AG20443 (cell line): Measurements from ENCODE around the gene TP63.
"Not testable (repeated sequence)": the region's sequence is repeated elsewhere in the genome, so short reads cannot be mapped to it uniquely, and the experiment has no call there.

Experiments
- DNase-seq: peaks from one replicate; pipeline ENCODE4 v3.0.0; 2012; ENCODE audit warnings: low spot score, mixed read lengths

Gene TP63

DNA sequence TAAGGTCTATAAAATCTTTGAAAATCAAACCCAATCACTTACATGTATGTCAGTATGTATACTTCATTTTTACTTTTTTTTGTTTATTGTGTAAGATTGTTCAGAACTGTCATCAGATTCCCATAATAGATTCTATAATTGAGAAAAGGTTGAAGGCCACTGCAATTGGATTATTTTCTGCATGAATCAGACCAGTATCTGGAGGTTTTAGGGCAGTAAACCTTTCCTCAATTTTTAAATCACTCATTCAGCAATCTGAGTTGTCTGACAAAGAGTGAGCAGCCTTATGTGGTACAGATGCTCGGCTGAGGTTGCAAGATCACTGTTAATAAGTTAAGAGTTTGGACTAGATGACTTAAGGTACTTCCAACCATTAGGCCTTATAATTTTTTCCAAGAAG lies 96.0 kb downstream of the TP63 start:
- DNase-seq = no peak

- DNase-seq = peak; percentile 36
Observed at GRCh38 chr3:189727898-189728297, 96.7 kb downstream of the TP63 start.

DNA sequence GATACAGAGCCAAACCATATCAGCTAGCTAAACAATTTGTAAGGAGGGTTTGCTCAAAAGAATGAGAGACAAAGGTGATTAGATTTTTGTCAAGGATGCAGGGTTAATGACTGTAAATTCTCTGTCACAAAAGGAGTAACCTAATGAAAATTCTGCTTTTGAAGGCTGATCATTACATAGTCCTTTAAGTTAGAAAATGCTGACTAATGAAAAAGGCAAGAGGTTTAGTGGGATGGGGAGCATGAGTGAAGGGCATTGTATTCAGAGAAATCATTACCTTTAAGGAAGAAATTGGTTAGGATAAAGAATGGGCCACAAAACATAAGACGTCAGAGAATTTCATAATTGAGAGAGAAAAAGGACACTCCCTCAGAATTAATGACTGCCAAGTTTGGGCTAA lies 97.7 kb downstream of the TP63 start:
- DNase-seq = no peak

DNA sequence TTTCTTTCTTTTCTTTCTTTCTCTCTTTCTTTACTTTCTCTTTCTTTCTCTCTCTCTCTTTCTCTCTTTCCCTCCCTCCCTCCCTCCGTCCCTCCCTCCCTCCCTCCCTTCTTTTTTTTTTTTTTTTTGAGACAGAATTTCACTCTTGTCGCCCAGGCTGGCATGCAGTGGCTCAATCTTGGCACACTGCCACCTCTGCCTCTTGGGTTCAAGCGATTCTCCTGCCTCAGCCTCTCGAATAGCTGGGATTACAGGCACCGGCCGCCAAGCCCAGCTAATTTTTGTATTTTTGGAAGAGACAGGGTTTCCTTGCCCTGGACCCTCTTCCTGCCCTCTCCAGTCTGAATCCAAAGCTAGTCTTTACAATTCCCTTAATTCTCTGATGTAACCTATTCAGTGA lies 102.9 kb downstream of the TP63 start:
- no peak for DNase-seq

DNA sequence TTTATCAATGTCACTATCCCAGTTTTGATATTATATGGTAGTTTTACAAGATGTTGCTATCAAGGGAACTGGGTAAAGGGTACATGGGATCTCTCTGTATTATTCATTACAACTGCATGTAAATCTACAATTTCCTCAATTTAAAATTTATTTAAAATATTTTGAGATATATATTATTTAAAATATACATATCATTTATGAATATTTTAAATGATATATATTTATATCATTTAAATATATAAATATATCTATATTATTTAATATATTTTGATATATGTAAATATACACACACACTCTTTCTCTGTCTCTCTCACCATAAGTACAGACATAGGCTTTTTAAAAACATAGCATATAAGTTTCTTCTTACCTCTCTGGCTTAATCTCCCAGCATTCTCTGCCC lies 104.7 kb downstream of the TP63 start:
- DNase-seq = no peak

DNA sequence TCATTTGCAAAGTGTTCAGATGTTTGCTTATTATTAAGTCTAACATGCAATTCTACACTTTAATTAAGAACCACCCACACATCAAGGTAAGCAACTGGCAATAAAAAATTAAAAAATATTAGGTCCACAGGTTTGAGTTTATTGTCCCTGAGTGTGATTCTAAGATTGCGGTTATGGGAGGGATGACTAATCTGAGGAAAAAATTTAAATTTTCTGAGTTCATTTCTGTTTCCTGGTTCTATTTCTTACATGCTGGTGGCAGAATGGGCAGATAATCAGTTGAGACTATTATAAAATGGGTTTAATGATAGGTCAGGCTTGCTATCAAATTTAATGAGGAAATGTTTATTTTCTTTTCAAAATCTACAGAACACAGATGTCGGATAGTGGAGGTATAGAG lies 105.9 kb downstream of the TP63 start:
- no peak for DNase-seq

DNA sequence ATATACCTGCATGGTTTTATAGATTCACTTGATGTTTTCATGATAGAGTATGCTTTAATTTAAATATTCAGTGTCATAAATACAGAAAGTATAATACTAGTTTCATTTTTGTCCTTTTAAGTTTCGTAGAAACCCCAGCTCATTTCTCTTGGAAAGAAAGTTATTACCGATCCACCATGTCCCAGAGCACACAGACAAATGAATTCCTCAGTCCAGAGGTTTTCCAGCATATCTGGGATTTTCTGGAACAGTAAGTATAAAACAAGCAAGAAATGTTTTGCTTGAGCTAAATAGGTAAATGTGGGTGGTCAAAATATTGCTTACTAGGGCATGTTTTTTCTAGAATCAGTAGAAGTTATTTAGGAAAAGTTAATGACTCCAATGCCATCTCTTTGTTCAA lies 106.4 kb downstream of the TP63 start:
- no peak for DNase-seq

- no peak for DNase-seq
Observed at GRCh38 chr3:189739378-189739777, 108.2 kb downstream of the TP63 start.

GRCh38 chr3:189740156-189740555 lies 109.0 kb downstream of the TP63 start:
- no peak for DNase-seq

- no peak for DNase-seq
Observed at GRCh38 chr3:189744235-189744634, 113.0 kb downstream of the TP63 start.

DNA sequence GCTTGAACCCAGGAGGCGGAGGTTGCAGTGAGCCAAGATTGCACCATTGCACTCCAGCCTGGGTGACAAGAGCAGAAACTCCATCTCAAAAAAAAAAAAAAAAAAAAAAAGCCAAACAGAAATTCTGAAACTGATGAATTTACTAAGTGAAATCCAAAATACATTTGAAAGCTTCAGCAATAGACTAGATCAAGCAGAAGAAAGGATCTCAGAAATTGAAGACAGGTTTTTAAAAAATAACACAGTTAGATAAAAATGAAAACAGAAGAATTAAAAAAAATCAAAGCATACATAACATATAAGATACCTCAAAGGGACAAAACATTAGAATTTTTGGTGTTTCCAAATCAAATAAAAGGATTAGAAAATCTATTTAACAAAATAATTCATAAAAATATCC lies 114.4 kb downstream of the TP63 start:
- no peak for DNase-seq

DNA sequence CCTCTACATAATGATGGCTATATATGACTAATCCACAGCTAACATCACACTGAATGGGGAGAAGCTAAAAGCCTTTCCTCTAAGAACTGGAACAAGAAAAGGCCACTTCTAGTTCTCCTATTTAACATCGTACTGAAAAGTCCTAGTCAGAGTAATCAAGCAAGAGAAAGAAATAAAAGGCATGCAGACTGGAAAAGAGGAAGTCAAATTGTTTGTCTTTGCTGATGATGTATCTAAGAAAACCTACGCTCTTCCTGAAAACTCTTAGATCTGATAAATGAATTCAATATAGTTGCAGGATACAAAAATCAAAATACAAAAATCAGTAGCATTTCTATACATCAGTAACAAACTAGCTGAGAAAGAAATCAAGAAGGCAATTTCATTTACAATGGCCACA lies 116.9 kb downstream of the TP63 start:
- no peak for DNase-seq

- DNase-seq = not testable (repeated sequence)
Observed at GRCh38 chr3:189750972-189751371, 119.8 kb downstream of the TP63 start.

DNA sequence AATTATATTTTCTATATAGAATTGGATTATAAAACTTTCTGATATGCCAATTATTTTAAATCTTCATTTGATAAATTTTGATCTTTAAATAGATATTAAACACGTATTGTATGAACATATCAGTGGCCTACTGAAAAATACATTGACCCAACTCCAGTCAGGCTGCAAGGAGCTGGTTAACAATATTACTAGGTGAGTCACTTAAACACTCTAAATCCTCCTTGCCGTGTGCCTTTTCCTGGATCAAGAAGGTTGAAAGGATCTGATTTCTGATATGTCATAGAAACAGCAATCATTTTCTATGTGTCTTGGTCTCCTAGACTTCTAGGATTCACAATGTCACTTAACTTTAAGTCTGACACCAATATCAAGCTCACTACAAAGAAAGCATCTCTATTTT lies 123.2 kb downstream of the TP63 start:
- no peak for DNase-seq

DNA sequence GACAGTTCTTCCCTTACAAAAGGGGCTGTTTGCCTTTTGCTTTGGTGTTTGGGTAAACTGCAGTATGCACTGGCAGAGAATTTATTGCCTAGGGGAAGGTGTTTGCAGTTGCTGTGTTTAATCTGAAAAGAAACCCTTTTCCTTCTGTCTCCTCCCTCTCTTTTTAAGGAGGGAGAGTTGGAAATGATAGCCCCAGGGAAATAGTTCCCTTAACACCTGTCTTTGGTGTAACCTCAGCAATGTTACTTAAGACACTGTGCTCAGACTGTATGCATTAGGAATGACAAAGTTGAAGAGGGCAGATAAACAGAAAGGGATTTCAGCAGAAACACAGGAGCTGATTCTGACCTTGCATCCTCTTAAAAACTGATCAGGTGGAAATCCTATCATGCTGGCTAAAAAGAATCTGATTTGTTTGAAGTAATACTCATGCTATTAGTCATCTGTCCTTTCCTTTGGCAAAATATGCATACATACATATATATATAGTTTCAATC lies 125.4 kb downstream of the TP63 start:
- no peak for DNase-seq

- DNase-seq = no peak
Observed at GRCh38 chr3:189758186-189758585, 127.0 kb downstream of the TP63 start.

DNA sequence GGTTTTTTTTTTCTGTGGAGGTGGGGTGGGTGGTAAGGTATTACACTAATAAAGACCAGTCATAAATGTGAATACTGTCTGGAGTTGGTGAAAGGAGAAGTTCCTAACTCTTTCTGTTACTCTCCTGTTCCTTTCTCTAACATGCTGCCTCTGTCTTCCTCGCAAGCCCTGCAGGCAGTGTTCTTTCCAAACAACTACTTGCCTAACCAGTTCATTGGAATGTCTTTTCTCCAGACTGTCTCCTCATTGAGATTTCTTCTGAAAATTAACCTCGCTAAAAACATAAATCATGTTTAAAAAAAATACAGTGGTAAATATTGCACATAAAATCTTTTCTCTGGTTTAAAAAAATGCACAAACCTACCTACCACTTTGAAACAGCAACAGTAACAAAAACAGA lies 135.2 kb downstream of the TP63 start:
- peak; percentile 14 for DNase-seq

- no peak for DNase-seq
Observed at GRCh38 chr3:189771842-189772450, 140.8 kb downstream of the TP63 start.

- DNase-seq = peak; percentile 19
Observed at GRCh38 chr3:189772584-189772983, 141.4 kb downstream of the TP63 start.

DNA sequence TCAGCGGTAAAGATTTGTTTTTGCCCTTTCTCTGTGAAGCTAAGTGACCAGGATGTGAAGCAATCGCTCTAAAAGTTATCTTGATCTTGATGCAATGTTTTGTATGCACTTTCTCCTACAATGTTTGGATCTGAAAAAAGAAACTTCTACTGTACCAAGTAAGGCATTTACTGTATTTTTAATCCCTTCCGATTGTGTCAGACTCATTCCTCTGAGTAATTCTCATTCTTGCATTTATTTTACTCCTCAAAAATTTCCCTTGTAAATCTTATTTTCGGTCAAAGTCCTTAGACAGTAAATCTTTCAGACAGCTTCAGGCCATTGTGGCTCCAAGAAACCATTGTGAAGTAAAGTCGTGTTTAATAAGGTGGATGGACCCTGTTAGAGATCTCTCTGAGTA lies 141.9 kb downstream of the TP63 start:
- peak; percentile 41 for DNase-seq

- DNase-seq = no peak
Observed at GRCh38 chr3:189776149-189776824, 145.1 kb downstream of the TP63 start.

DNA sequence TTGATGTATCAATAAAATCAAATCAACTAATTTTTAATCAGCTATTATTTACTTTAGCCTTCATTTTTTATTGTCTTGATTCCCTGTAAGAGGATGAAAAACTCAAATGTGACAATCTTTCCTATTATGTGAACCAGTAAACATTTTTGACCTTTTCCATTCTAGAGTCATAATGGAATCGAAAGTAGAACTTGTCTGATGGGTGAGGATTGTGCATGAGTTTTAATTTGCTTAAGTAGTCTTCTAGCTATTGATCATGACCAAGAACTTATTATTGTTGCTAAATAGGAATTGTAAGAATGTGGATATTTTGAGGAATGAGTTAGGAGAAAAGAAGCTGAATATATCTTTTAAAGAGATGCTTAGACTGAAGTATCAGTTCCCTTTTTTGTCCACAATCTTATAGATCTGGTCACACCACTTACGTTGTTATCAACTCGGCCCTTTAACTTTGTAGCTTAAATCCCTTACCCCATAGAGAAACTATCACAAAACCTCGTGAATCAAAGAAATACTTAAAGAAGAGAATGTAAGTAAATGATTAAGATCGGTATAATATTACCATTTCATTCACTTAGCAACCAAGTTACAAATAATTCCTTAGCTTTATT lies 147.3 kb downstream of the TP63 start:
- no peak for DNase-seq

DNA sequence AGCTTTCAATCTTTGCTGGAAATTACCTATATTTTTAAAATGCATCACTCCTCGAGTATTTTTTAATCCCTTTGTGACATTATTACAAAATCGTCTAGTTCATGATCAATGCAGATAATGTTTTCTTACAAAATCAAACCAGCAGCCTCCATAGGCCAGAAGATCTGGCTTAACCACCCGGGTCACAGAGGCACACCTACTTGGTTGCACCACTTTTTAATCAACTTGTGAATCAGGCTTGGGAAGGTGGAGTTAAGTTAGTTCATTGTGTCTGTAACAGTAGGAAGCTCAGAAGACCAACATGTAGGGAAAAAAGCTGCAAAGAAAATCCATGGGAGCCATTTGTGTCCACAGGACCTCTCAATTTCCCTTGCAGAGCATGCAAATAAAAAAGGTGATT lies 148.0 kb downstream of the TP63 start:
- no peak for DNase-seq
